Right ventricle myocardium inferior (tissue), 1 donor: ENCODE measurements around the gene KLF1. TPM values are rescaled to one million over a fixed set of nuclear protein-coding genes. Genes with fewer than 3 reads are reported as not detected.
A peak's percentile ranks its signal among the peaks of the same experiment; 100 is the strongest.

Experiments
- ATAC-seq: fragments of 200-7000 bp; cut with Tn5 transposase; one replicate; pipeline ENCODE4 v1.9.1; 2020; ENCODE audit warnings: mild to moderate bottlenecking, moderate library complexity
- DNase-seq: peaks from one replicate; pipeline ENCODE4 v3.0.0; 2021; ENCODE audit errors: missing footprints
- intact Hi-C: fragments of 100-400 bp; cut with DNase I; formaldehyde crosslinking; loops from one replicate; pipeline ENCODE4 v1.11.0; 2022
- microRNA-seq: library from miRNA; unstranded; fragments of <30 nt; microRNA quantifications from one replicate; pipeline ENCODE4 v1.2.0, GENCODE V29; 2020
- total RNA-seq: library from RNA; stranded (reverse); fragmentation: NEBNext Ultra II Directional; extraction: Animal tissue kit (Norgen Biotek cat#: 25700); gene quantifications from one replicate; pipeline ENCODE4 v1.2.1, GENCODE V29; 2021
- donor health status: DM: no; HTN: yes; CAD: no; lungs with severe emphysema.

Gene KLF1
- total RNA-seq, 1 donor from 2014 or later: not detected

- intact Hi-C loops: no loop called here
- DNase-seq (no peak), ATAC-seq (no peak)
Observed at GRCh38 chr19:12843999-12844732, 42.8 kb downstream of the KLF1 start.

GRCh38 chr19:12843328-12843727, 43.7 kb downstream of the KLF1 start:
- DNase-seq: no peak
- no peak for ATAC-seq
- intact Hi-C loops: no loop called here

- no peak for DNase-seq
- intact Hi-C loops: no loop called here
Observed at GRCh38 chr19:12842511-12842910, 44.5 kb downstream of the KLF1 start.

DNA sequence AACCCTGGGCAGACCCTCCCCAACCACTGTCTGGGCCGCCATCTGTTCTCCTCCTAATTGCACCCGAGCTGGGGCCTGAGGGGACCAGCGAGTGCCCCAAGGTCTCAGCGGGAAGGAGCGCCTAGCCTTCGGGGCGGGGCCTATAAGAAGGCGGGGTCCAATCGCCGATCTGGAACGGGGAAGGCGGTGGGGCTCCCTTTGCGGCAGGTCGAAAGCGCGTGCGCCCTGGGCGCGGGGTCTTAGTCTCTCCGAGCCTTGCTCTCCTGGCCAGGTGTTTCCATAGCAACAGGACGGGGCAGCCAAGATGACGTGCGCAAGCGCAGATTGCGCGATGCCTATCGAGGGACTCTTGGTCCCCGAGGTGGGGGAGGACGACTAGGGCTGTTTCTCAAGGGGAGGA, 45.9 kb downstream of the KLF1 start:
- no peak for ATAC-seq
- DNase-seq: no peak
- intact Hi-C loops: no loop called here

More at GRCh38 chr19:12842511-12842910, 44.5 kb downstream of the KLF1 start:
- ATAC-seq: no peak

- ATAC-seq (peak; percentile 41), DNase-seq (no peak)
- intact Hi-C loops: no loop called here
Observed at GRCh38 chr19:12840091-12841079, 46.6 kb downstream of the KLF1 start.

GRCh38 chr19:12838886-12839756, 47.9 kb downstream of the KLF1 start:
- intact Hi-C loops: no loop called here
- DNase-seq (no peak), ATAC-seq (no peak)

DNA sequence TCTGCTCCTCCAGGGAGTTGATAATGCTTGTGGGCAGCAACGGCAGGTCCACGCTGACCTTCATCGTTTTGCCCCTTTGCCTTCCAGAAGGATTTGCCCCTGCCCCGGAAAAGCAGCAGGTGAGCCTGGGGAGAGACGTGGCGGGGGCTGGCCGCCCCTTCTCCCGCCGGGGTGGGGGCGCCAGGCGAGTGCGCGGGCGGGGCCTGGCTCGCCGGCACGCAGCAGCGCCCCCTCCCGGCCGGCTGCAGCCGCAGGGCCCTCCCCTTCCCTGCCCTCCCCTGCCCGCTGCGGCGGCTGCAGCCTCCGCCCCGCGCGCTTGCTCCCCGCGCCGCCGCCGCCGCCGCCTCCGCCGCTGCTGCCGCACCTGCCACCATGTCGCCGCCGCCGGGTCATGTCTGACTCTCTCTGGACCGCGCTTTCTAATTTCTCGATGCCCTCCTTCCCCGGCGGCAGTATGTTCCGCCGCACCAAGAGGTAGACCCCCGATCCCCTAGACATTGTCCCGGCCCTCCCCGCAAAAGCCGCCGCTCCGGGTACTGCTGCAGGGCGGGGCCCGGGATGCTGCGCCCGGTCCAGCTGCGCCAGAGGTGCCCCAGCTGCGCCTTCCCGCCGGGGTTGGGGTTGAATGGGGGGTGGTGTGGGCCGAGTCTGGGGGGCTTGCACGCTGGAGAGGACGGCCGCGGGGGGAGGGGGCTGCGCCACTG, 48.7 kb downstream of the KLF1 start, which contains the start of gene MAST1:
Gene MAST1, plus strand, starts transcription at position 334 of the 704 bp plus-strand sequence. Its CDS starts 58 bp downstream, at position 392.
- ATAC-seq: peak; percentile 51
- DNase-seq: no peak
- intact Hi-C loops: no loop called here

DNA sequence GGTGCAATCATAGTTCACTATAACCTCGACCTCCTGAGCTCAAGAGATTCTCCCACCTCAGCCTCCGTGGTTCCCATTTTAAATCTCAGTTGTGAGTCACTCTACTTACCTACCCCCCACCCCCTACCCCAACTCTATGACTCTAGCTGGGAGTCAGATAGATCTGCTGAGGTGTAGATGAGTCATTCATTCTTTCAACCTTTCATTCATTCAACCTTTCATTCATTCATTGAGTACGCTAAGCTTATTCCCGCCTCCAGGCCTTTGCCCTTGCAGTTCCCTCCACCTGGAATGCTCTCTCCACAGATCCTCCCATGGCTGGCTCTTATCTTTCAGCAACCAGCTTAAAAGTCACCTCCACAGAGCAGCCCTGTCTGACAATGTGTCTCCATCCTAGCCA, 49.8 kb downstream of the KLF1 start:
- ATAC-seq (no peak), DNase-seq (no peak)
- intact Hi-C loops: no loop called here

DNA sequence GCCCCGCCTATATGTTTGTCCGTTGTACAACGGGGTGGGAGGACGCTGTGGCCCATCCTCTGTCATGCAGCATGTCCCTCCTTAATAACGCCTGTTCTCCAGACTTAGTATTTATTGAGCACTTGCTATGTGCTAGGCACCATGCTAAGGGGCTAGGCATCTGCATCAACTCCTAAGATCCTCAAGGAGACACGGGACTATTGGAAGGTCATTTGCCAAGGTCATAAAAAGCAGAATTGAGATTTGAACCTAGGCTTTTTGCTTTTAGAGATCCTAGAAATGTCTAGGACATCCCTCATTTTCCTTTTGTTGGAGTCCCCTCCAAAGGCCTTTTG, 50.5 kb downstream of the KLF1 start:
- DNase-seq: no peak
- intact Hi-C loops: no loop called here
- no peak for ATAC-seq

GRCh38 chr19:12834976-12835757, 51.8 kb downstream of the KLF1 start:
- intact Hi-C loops: no loop called here
- no peak for ATAC-seq
- no peak for DNase-seq

GRCh38 chr19:12834566-12834943, 52.4 kb downstream of the KLF1 start, which contains the start of gene RTBDN:
Gene RTBDN (minus strand): TSS chr19:12834579. CDS start chr19:12829979, 4,600 bp downstream.
- intact Hi-C loops: no loop called here
- ATAC-seq (no peak), DNase-seq (no peak)

Small RNA genes lying within 50 kb of the gene (microRNA-seq; reads per million reads assigned to microRNA genes)
- not detected for gene MIR5695
- not detected for gene MIR6794

Other genes starting within 250 kb of the KLF1 start
- gene MAN2B1, start 220.5 kb downstream of the KLF1 start, total RNA-seq: 40.2 TPM
- gene WDR83, start 220.4 kb downstream of the KLF1 start, total RNA-seq: 7.2 TPM
- gene DHPS, start 205.3 kb downstream of the KLF1 start, total RNA-seq: 45.9 TPM
- gene GNG14, start 199.2 kb downstream of the KLF1 start, total RNA-seq: not detected
- gene FBXW9, start 190.6 kb downstream of the KLF1 start, total RNA-seq: 1.7 TPM
- 35.1 TPM for gene TNPO2, start 163.3 kb downstream of the KLF1 start, total RNA-seq
- 133 TPM for gene TRIR, start 152.5 kb downstream of the KLF1 start, total RNA-seq
- 65.8 TPM for gene GET3, start 149.7 kb downstream of the KLF1 start, total RNA-seq
- not detected for gene BEST2, start 135.4 kb downstream of the KLF1 start, total RNA-seq
- gene HOOK2, start 111.6 kb downstream of the KLF1 start, total RNA-seq: 51.6 TPM
- gene JUNB, start 95.7 kb downstream of the KLF1 start, total RNA-seq: 25.0 TPM
- 692 TPM for gene PRDX2, start 85.4 kb downstream of the KLF1 start, total RNA-seq
- gene THSD8, start 85.1 kb downstream of the KLF1 start, total RNA-seq: 1.7 TPM
- gene RNASEH2A, start 80.6 kb downstream of the KLF1 start, total RNA-seq: 6.3 TPM
- not detected for gene RTBDN, start 52.6 kb downstream of the KLF1 start, total RNA-seq
- gene MAST1, start 48.7 kb downstream of the KLF1 start, total RNA-seq: 0.22 TPM
- gene DNASE2, start 5.8 kb downstream of the KLF1 start, total RNA-seq: 18.8 TPM
- 33.4 TPM for gene GCDH, start 4.0 kb upstream of the KLF1 start, total RNA-seq
- not detected for gene SYCE2, start 32.1 kb upstream of the KLF1 start, total RNA-seq
- gene FARSA, start 46.5 kb upstream of the KLF1 start, total RNA-seq: 37.6 TPM
- 496 TPM for gene CALR, start 51.4 kb upstream of the KLF1 start, total RNA-seq
- gene RAD23A, start 58.7 kb upstream of the KLF1 start, total RNA-seq: 171 TPM
- gene GADD45GIP1, start 70.0 kb upstream of the KLF1 start, total RNA-seq: 33.7 TPM
- gene DAND5, start 82.4 kb upstream of the KLF1 start, total RNA-seq: 9.9 TPM
- 159 TPM for gene NFIX, start 108.3 kb upstream of the KLF1 start, total RNA-seq
- 9.4 TPM for gene LYL1, start 215.7 kb upstream of the KLF1 start, total RNA-seq
- gene TRMT1, start 229.5 kb upstream of the KLF1 start, total RNA-seq: 21.1 TPM
- gene NACC1, start 231.1 kb upstream of the KLF1 start, total RNA-seq: 54.0 TPM